HL-60/S4 treated with phorbol 12-myristate 13-acetate at 8.2 ng/mL for 4 days and 3 days (cell line): ENCODE results near the gene PLD5.

Experiments used
- in situ Hi-C: fragments of 300-500 bp; cut with MboI; formaldehyde crosslinking; loops from 2 replicates; pipeline ENCODE4 v1.15.0; 2022; ENCODE audit warnings: low sequenced_read_pairs

PLD5 gene

GRCh38 chr1:242524571-242525359 lies at the start of gene PLD5:
Gene PLD5, minus strand, starts transcription at chr1:242524697.
- in situ Hi-C loops = no loop called here

- in situ Hi-C loops = no loop called here
These were observed 45.4 kb upstream of the PLD5 start for GRCh38 chr1:242569867-242570266.

GRCh38 chr1:242568666-242569065 lies 44.2 kb upstream of the PLD5 start:
- in situ Hi-C loops = no loop called here

GRCh38 chr1:242567596-242567995 lies 43.1 kb upstream of the PLD5 start:
- in situ Hi-C loops = no loop called here

GRCh38 chr1:242556759-242557158 lies 32.3 kb upstream of the PLD5 start:
- in situ Hi-C loops = no loop called here

- in situ Hi-C loops = no loop called here
These were observed 31.8 kb upstream of the PLD5 start for GRCh38 chr1:242556276-242556675.

GRCh38 chr1:242554577-242554976 lies 30.1 kb upstream of the PLD5 start:
- in situ Hi-C loops = no loop called here

- in situ Hi-C loops = no loop called here
These were observed 22.6 kb upstream of the PLD5 start for GRCh38 chr1:242546849-242547729.

- in situ Hi-C loops = no loop called here
These were observed 21.9 kb upstream of the PLD5 start for GRCh38 chr1:242546441-242546840.

- in situ Hi-C loops = no loop called here
These were observed 19.6 kb upstream of the PLD5 start for GRCh38 chr1:242544071-242544470.

GRCh38 chr1:242542271-242542670 lies 17.8 kb upstream of the PLD5 start:
- in situ Hi-C loops = no loop called here

- in situ Hi-C loops = no loop called here
These were observed 11.5 kb upstream of the PLD5 start for GRCh38 chr1:242535986-242536385.

GRCh38 chr1:242534753-242535152 lies 10.3 kb upstream of the PLD5 start:
- in situ Hi-C loops = no loop called here

GRCh38 chr1:242530761-242531160 lies 6.3 kb upstream of the PLD5 start:
- in situ Hi-C loops = no loop called here

GRCh38 chr1:242525769-242526168 lies 1.3 kb upstream of the PLD5 start:
- in situ Hi-C loops = no loop called here

GRCh38 chr1:242525360-242525722 lies 844 bp upstream of the PLD5 start:
- in situ Hi-C loops = no loop called here

GRCh38 chr1:242523719-242524570 lies 552 bp downstream of the PLD5 start:
- in situ Hi-C loops = no loop called here

- in situ Hi-C loops = no loop called here
These were observed 1.3 kb downstream of the PLD5 start for GRCh38 chr1:242522996-242523718.

GRCh38 chr1:242522304-242522945 lies 2.1 kb downstream of the PLD5 start:
- in situ Hi-C loops = no loop called here

GRCh38 chr1:242515555-242515954 lies 8.9 kb downstream of the PLD5 start:
- in situ Hi-C loops = no loop called here
